Measurements from ENCODE around the gene AIFM3. TPM values are rescaled to one million over a fixed set of nuclear protein-coding genes. Genes with fewer than 3 reads are reported as not detected.

The AIFM3 gene
- total RNA-seq, 1 donor from 2014 or later: 1.8 TPM

GRCh38 chr22:20972933-20973577 is 6.0 kb downstream of the AIFM3 start:
- Mint-ChIP-seq H3K9me3 (ENCODE audit: low read depth) (no peaks in the 10 kb centered on the region), H3K27me3 (peaks cover 9% of the 10 kb centered on the region), H3K4me1 (ENCODE audit: low read depth) (no peaks in the 10 kb centered on the region), H3K36me3 (ENCODE audit: insufficient read depth) (no peaks in the 10 kb centered on the region), H3K27ac (peak overlapping the region; percentile 49), H3K4me3 (ENCODE audit: low read depth) (no peak overlapping the region)
- TF ChIP-seq CTCF (IDR thresholded peaks at IDR 0.05; ENCODE audit: unreplicated experiment): no peak
- no peak for DNase-seq (ENCODE audit: low spot score, unreplicated experiment)

- H3K9me3 Mint-ChIP-seq (ENCODE audit: low read depth): no peaks in the 10 kb centered on the region
- H3K4me1 Mint-ChIP-seq (ENCODE audit: low read depth): no peaks in the 10 kb centered on the region
- H3K27ac Mint-ChIP-seq: no peak overlapping the region
- TF ChIP-seq CTCF (IDR thresholded peaks at IDR 0.05; ENCODE audit: unreplicated experiment): no peak
- no peak overlapping the region for H3K4me3 Mint-ChIP-seq (ENCODE audit: low read depth)
- H3K36me3 Mint-ChIP-seq (ENCODE audit: insufficient read depth): no peaks in the 10 kb centered on the region
- DNase-seq (ENCODE audit: low spot score, unreplicated experiment): no peak
- peaks cover 9% of the 10 kb centered on the region for H3K27me3 Mint-ChIP-seq
Measured at GRCh38 chr22:20973634-20974286, 6.7 kb downstream of the AIFM3 start.

GRCh38 chr22:20974336-20974955 is 7.4 kb downstream of the AIFM3 start:
- Mint-ChIP-seq H3K4me3 (ENCODE audit: low read depth) (no peak overlapping the region), H3K27ac (no peak overlapping the region), H3K36me3 (ENCODE audit: insufficient read depth) (no peaks in the 10 kb centered on the region), H3K9me3 (ENCODE audit: low read depth) (peaks cover 3% of the 10 kb centered on the region), H3K27me3 (peaks cover 11% of the 10 kb centered on the region), H3K4me1 (ENCODE audit: low read depth) (peaks cover 3% of the 10 kb centered on the region)
- no peak for DNase-seq (ENCODE audit: low spot score, unreplicated experiment)
- no peak for TF ChIP-seq CTCF (IDR thresholded peaks at IDR 0.05; ENCODE audit: unreplicated experiment)

GRCh38 chr22:20975541-20976290 is 8.7 kb downstream of the AIFM3 start:
- H3K36me3 Mint-ChIP-seq (ENCODE audit: insufficient read depth): no peaks in the 10 kb centered on the region
- no peak for TF ChIP-seq CTCF (IDR thresholded peaks at IDR 0.05; ENCODE audit: unreplicated experiment)
- H3K27me3 Mint-ChIP-seq: peaks cover 11% of the 10 kb centered on the region
- H3K4me1 Mint-ChIP-seq (ENCODE audit: low read depth): peaks cover 10% of the 10 kb centered on the region
- no peak overlapping the region for H3K4me3 Mint-ChIP-seq (ENCODE audit: low read depth)
- H3K27ac Mint-ChIP-seq: peak overlapping the region; percentile 39
- DNase-seq (ENCODE audit: low spot score, unreplicated experiment): no peak
- H3K9me3 Mint-ChIP-seq (ENCODE audit: low read depth): peaks cover 3% of the 10 kb centered on the region

- peaks cover 13% of the 10 kb centered on the region for H3K4me1 Mint-ChIP-seq (ENCODE audit: low read depth)
- peaks cover 3% of the 10 kb centered on the region for H3K9me3 Mint-ChIP-seq (ENCODE audit: low read depth)
- no peaks in the 10 kb centered on the region for H3K36me3 Mint-ChIP-seq (ENCODE audit: insufficient read depth)
- no peak overlapping the region for H3K4me3 Mint-ChIP-seq (ENCODE audit: low read depth)
- no peak overlapping the region for H3K27ac Mint-ChIP-seq
- no peak for DNase-seq (ENCODE audit: low spot score, unreplicated experiment)
- H3K27me3 Mint-ChIP-seq: peaks cover 11% of the 10 kb centered on the region
- no peak for TF ChIP-seq CTCF (IDR thresholded peaks at IDR 0.05; ENCODE audit: unreplicated experiment)
Measured at GRCh38 chr22:20976291-20976877, 9.3 kb downstream of the AIFM3 start.
